OCI-M2 (cell line): ENCODE measurements around the gene BCAS3.
"Not testable (repeated sequence)": the region's sequence is repeated elsewhere in the genome, so short reads cannot be mapped to it uniquely, and the experiment has no call there.

Experiments
- DNase-seq: peaks from one replicate; lab custom pipeline; 2025; ENCODE audit not compliant: unreplicated experiment; lab: John Stamatoyannopoulos, UW

The BCAS3 gene

GRCh38 chr17:61144617-61145564, 467.2 kb downstream of the BCAS3 start:
- no peak for DNase-seq

DNA sequence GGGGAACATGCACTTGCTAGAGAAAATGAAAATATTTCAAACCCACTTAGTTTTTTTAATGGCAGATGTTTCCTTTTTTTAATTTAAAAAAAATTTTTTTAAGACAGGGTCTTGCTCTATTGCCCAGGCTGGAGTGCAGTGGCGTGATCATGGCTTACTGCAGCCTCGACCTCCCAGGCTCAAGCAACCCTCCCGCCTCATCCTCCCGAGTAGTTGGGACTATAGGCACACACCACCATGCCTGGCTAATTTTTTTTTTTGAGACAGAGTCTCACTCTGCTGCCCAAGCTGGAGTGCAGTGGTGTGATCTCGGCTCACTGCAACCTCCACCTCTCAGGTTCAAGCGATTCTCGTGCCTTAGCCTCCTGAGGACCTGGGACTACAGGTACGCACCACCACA, 469.2 kb downstream of the BCAS3 start:
- DNase-seq: not testable (repeated sequence)

GRCh38 chr17:61149106-61149825, 471.6 kb downstream of the BCAS3 start:
- no peak for DNase-seq

GRCh38 chr17:61149862-61150362, 472.3 kb downstream of the BCAS3 start:
- no peak for DNase-seq

DNA sequence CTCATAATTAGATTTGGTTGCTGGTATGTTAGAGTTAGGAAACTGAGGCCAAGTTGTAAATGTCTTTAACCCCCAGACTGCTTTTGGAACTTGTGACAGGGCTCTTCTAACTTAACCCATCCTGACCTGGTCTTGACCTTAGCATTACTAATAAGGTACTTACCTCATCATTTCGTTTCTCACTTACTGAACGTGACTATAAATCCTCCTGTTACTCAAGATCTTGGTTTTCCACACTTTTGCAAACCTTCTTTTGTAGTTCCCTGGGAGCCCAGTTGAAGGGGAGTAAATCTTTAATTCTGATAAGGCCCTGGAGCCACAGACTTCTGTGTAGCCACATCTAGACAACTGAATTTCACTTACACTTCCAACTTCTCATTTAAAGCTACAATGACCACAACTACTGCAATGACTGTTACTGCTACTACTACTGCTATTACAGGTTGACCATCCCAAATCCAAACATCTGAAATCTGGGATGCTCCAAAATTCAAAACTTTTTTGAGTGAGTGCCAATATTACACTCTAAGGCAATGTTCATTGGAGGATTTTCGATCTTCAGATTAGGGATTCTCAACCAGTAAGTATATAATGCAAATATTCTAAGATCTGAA, 473.1 kb downstream of the BCAS3 start:
- no peak for DNase-seq

GRCh38 chr17:61152898-61153297, 475.2 kb downstream of the BCAS3 start:
- no peak for DNase-seq

- DNase-seq: no peak
Measured at GRCh38 chr17:61155590-61156237, 478.1 kb downstream of the BCAS3 start.

- DNase-seq: no peak
Measured at GRCh38 chr17:61157246-61157886, 479.7 kb downstream of the BCAS3 start.

DNA sequence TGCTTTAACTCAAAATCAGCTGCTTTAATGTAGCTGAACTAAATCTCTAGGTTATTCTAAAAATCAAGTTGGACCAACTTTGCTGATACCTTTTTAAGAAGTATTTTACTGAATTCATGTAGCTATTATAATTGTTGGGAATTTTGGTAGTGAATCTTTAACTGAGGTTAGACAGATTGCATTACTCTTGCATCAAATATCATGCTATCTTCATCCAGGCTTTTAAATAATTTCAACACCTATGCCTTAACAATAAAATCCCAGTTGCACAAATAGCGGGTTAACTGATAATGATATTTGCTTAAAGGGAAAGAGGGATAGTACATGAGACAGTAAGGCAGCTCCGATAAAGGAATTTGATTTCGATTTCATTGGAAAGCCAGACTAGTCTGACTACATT, 480.7 kb downstream of the BCAS3 start:
- no peak for DNase-seq

- no peak for DNase-seq
Measured at GRCh38 chr17:61159221-61159814, 481.7 kb downstream of the BCAS3 start.

- no peak for DNase-seq
Measured at GRCh38 chr17:61160204-61160603, 482.6 kb downstream of the BCAS3 start.

- DNase-seq: no peak
Measured at GRCh38 chr17:61160789-61161445, 483.3 kb downstream of the BCAS3 start.

DNA sequence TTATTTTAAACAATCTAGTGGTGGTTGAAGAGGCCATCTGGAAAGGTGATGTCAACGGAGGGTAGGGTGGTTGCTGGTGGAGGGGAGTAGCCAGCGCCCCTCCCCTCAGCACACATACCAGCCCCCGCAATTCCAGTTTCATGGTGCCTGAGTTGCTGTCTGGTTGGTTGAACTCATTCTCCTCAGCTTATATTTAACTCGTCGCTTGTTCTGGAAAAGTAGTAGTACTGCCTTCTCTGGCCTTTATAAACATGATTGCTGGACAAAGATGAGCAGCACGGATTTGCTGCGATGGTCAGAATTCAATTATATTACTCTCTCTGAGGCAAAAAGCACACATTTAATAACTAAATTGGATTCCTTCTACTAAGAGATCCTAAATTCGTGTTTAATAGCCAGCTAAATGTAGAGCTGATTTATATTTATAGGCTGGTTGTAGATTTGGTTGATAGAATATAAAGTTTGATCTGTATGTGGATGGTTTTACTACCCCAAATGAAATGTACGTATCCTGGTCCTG, 484.0 kb downstream of the BCAS3 start:
- DNase-seq: no peak

GRCh38 chr17:61164517-61164916, 486.9 kb downstream of the BCAS3 start:
- DNase-seq: no peak

GRCh38 chr17:61167075-61167474, 489.4 kb downstream of the BCAS3 start:
- DNase-seq: no peak

- no peak for DNase-seq
Measured at GRCh38 chr17:61168506-61168905, 490.9 kb downstream of the BCAS3 start.

DNA sequence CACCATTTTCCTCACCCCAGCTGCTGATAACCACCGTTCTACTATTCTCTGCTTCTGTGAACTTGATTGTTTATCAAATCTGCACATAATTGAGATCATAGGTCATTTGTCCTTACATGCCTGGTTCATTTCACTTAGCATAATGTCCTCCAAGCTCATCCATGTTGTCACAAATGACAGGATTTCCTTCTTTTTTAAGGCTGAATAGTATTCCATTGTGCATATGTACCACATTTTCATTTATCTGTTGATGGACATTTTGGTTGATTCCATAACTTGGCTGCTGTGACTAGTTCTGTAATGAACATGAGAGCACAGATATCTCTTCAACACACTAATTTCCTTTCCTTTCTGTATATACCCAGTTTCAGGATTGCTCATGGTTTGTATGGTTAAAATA, 496.7 kb downstream of the BCAS3 start:
- no peak for DNase-seq

- DNase-seq: no peak
Measured at GRCh38 chr17:61175298-61176142, 497.9 kb downstream of the BCAS3 start.
